Mesendoderm (in vitro differentiated cells): ENCODE data around the gene OR2H1.

ENCODE experiments used
- DNase-seq: peaks from one replicate; pipeline ENCODE4 v3.0.0; 2013
- H2AK5ac ChIP-seq: 2 replicates; pipeline ENCODE4 v1.6.1; 2013; ENCODE audit warnings: low read length, inconsistent platforms
- H2BK120ac ChIP-seq: 2 replicates; pipeline ENCODE4 v1.6.1; 2013; ENCODE audit warnings: low read depth, mild to moderate bottlenecking, low read length, moderate library complexity, mixed read lengths
- H2BK15ac ChIP-seq: replicated peaks from 2 replicates; pipeline ENCODE4 v1.6.1; 2013; ENCODE audit warnings: low read depth, mild to moderate bottlenecking, moderate library complexity
- H2BK5ac ChIP-seq: 2 replicates; pipeline ENCODE4 v1.6.1; 2013; ENCODE audit warnings: low read length, inconsistent platforms
- H3K18ac ChIP-seq: 2 replicates; pipeline ENCODE4 v1.6.1; 2013; ENCODE audit warnings: mild to moderate bottlenecking, low read length, mixed read lengths
- H3K23ac ChIP-seq: one replicate; pipeline ENCODE4 v1.6.1; 2013; ENCODE audit warnings: low read length
- H3K27ac ChIP-seq: 2 replicates; pipeline ENCODE4 v1.5.1; 2013; ENCODE audit warnings: low read depth, mild to moderate bottlenecking, inconsistent platforms, low read length, moderate library complexity
- H3K27me3 ChIP-seq: 2 replicates; pipeline ENCODE4 v1.6.1; 2013; ENCODE audit warnings: low read length, control low read depth, mild to moderate bottlenecking, inconsistent platforms; ENCODE audit not compliant: insufficient read depth, poor library complexity
- H3K36me3 ChIP-seq: 2 replicates; pipeline ENCODE4 v1.6.1; 2013; ENCODE audit warnings: low read length, inconsistent platforms; ENCODE audit not compliant: control insufficient read depth, insufficient read depth
- H3K4ac ChIP-seq: one replicate; pipeline ENCODE4 v1.6.1; 2013; ENCODE audit warnings: low read depth, mild to moderate bottlenecking, low read length, moderate library complexity
- H3K4me1 ChIP-seq: 2 replicates; pipeline ENCODE4 v1.6.1; 2013; ENCODE audit warnings: low read depth, low read length, inconsistent platforms; ENCODE audit not compliant: control insufficient read depth
- H3K4me2 ChIP-seq: 2 replicates; pipeline ENCODE4 v1.6.1; 2013; ENCODE audit warnings: low read length
- H3K4me3 ChIP-seq: 2 replicates; pipeline ENCODE4 v1.5.1; 2013; ENCODE audit warnings: mild to moderate bottlenecking, low read length
- H3K56ac ChIP-seq: one replicate; pipeline ENCODE4 v1.6.1; 2013; ENCODE audit warnings: low read length
- H3K79me1 ChIP-seq: 2 replicates; pipeline ENCODE4 v1.6.1; 2013; ENCODE audit warnings: low read length, inconsistent platforms
- H3K79me2 ChIP-seq: 2 replicates; pipeline ENCODE4 v1.6.1; 2013; ENCODE audit warnings: mild to moderate bottlenecking, low read length; ENCODE audit not compliant: control insufficient read depth, insufficient read depth
- H3K9ac ChIP-seq: 2 replicates; pipeline ENCODE4 v1.6.1; 2013; ENCODE audit warnings: low read length, inconsistent platforms
- H4K5ac ChIP-seq: one replicate; pipeline ENCODE4 v1.6.1; 2013; ENCODE audit warnings: low read length
- H4K8ac ChIP-seq: one replicate; pipeline ENCODE4 v1.6.1; 2013; ENCODE audit warnings: low read depth, mild to moderate bottlenecking, control low read depth, low read length, moderate library complexity
- WGBS: extraction: QIAGEN DNeasy Blood & Tissue Kit; methylation state at CpG from one replicate; pipeline ENCODE4 v1.1.7; 2013; ENCODE audit warnings: low lambda C conversion rate, missing lambda C conversion rate; ENCODE audit not compliant: insufficient coverage; ENCODE audit errors: extremely low coverage; 5-methylcytosine and 5-hydroxymethylcytosine counted together

Gene OR2H1

DNA sequence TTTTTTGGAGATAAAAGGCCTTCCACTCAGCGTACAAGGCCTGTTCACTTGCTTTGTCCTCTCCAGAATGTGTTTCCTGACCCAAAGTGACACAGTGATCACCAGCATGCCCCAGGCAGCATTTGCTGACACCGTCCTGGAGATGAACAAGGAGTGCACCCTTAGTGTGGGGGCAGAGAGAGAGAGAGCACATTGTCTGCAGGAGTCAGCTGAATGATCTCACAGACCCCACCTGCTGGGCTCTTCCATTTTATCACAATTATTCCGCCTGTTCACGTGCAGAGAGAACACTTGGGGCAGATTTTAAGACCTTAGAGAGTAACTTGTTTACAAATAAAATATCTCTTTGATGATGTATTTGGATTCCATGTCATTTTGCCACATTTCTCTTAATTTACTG lies 53.2 kb downstream of the OR2H1 start:
- no peak overlapping the region for H4K5ac ChIP-seq
- H3K27me3 ChIP-seq = no peaks in the 10 kb centered on the region
- no peak overlapping the region for H3K56ac ChIP-seq
- WGBS = no CpG with 5 or more reads among the region's 4 CpGs
- no peak overlapping the region for H3K4me3 ChIP-seq
- no peak overlapping the region for H2AK5ac ChIP-seq
- no peak overlapping the region for H4K8ac ChIP-seq
- H3K79me1 ChIP-seq = no peaks in the 10 kb centered on the region
- no peak overlapping the region for H2BK15ac ChIP-seq
- no peak overlapping the region for H3K9ac ChIP-seq
- no peak overlapping the region for H3K4me2 ChIP-seq
- H2BK120ac ChIP-seq = no peak overlapping the region
- H3K23ac ChIP-seq = no peak overlapping the region
- H2BK5ac ChIP-seq = no peak overlapping the region
- H3K4me1 ChIP-seq = no peaks in the 10 kb centered on the region
- H3K36me3 ChIP-seq = no peaks in the 10 kb centered on the region
- H3K18ac ChIP-seq = no peak overlapping the region
- H3K79me2 ChIP-seq = no peaks in the 10 kb centered on the region
- H3K4ac ChIP-seq = no peak overlapping the region
- no peak overlapping the region for H3K27ac ChIP-seq
- peak; percentile 13 for DNase-seq

- Histone ChIP-seq H3K56ac (no peak overlapping the region), H2BK5ac (no peak overlapping the region), H2BK15ac (no peak overlapping the region), H2BK120ac (no peak overlapping the region), H3K9ac (no peak overlapping the region), H3K27me3 (no peaks in the 10 kb centered on the region), H3K36me3 (no peaks in the 10 kb centered on the region), H3K4ac (no peak overlapping the region), H2AK5ac (no peak overlapping the region), H3K23ac (no peak overlapping the region), H4K8ac (no peak overlapping the region), H3K4me2 (no peak overlapping the region), H3K4me3 (no peak overlapping the region), H3K27ac (no peak overlapping the region), H3K79me2 (no peaks in the 10 kb centered on the region), H3K4me1 (no peaks in the 10 kb centered on the region), H4K5ac (no peak overlapping the region), H3K18ac (no peak overlapping the region), H3K79me1 (no peaks in the 10 kb centered on the region)
- no peak for DNase-seq
- WGBS = no CpG with 5 or more reads among the region's 2 CpGs
Measured at GRCh38 chr6:29510746-29511300, 53.9 kb downstream of the OR2H1 start.
